Right lobe of liver (tissue), 6 donors: ENCODE results near the gene DLG2. TPM values are rescaled to one million over a fixed set of nuclear protein-coding genes. Genes with fewer than 3 reads are reported as not detected.

Experiments used
- ATAC-seq, 4 donors: fragments of 200-7000 bp; cut with Tn5 transposase; one replicate each; pipeline ENCODE4 v1.9.1; 2020; ENCODE audit warnings: mild to moderate bottlenecking in 4 of 4, moderate library complexity in 4 of 4
- DNase-seq, 3 donors: peaks; one replicate each; pipeline ENCODE4 v3.0.0-alpha.2; 2020
- H3K27ac ChIP-seq, 3 donors: fragments of 200-600 bp; one replicate each; pipeline ENCODE4 v1.8.0; 2022
- H3K27me3 ChIP-seq, 2 donors: fragments of 200-600 bp; one replicate each; pipeline ENCODE4 v1.8.0; 2022
- H3K36me3 ChIP-seq, 4 donors: fragments of 200-600 bp; sonication (generic) in 1 of 4; one replicate each; pipeline versions ENCODE4 v1.5.1 to v1.8.0; 2017 to 2022; ENCODE audit warnings: control low read depth in 1 of 4
- H3K4me1 ChIP-seq, 4 donors: fragments of 200-600 bp; sonication (generic) in 1 of 4; one replicate each; pipeline versions ENCODE4 v1.5.1 to v1.8.0; 2017 to 2022; ENCODE audit warnings: control low read depth in 1 of 4
- H3K4me3 ChIP-seq, 3 donors: fragments of 200-600 bp; one replicate each; pipeline ENCODE4 v1.8.0; 2022
- H3K9me3 ChIP-seq, 4 donors: fragments of 200-600 bp; sonication (generic) in 1 of 4; one replicate each; pipeline versions ENCODE4 v1.5.1 to v1.8.0; 2017 to 2022; ENCODE audit warnings: control low read depth in 1 of 4
- CTCF ChIP-seq, 4 donors: fragments of 200-600 bp in 3 of 4; fragments of 450-650 bp in 1 of 4; IDR thresholded peaks; one replicate each; pipeline versions ENCODE4 v1.5.1 to v1.8.0; 2016 to 2022; ENCODE audit warnings: antibody characterized with exemption in 4 of 4, mild to moderate bottlenecking in 2 of 4
- POLR2A ChIP-seq: fragments of 450-650 bp; IDR thresholded peaks from one replicate; pipeline ENCODE4 v1.6.1; 2017; ENCODE audit warnings: antibody characterized with exemption, mild to moderate bottlenecking
- WGBS: methylation state at CpG from one replicate; pipeline ENCODE4 v1.1.6; 2018; ENCODE audit warnings: low coverage, low lambda C conversion rate; ENCODE audit not compliant: insufficient coverage; ENCODE audit errors: missing lambda C conversion rate; 5-methylcytosine and 5-hydroxymethylcytosine counted together
- intact Hi-C, 2 donors: fragments of 100-400 bp; cut with DNase I; formaldehyde crosslinking; loops; one replicate each; pipeline versions ENCODE4 v1.11.2 to v1.14.1; 2022
- total RNA-seq, 6 experiments: library from RNA; depleted of rRNA in 2 of 6; stranded (reverse); fragments of >200 nt in 2 of 6; fragmentation: NEBNext Ultra II Directional in 3 of 6; extraction: Animal tissue kit (Norgen Biotek cat#: 25700) in 3 of 6; gene quantifications; one replicate each; pipeline versions ENCODE4 v1.1.0 to v1.2.4, GENCODE V29; 2016 to 2023
- donor health status: DM: no; HTN: yes; CAD: no.
- donor health status: DM: no; HTN: no; CAD: no.
- donor health status: DM: no; HTN: no; CAD: no.
- donor health status: DM: no; HTN: yes; CAD: no.
- donor health status: DM: no; HTN: yes; CAD: no.

DLG2 gene
- total RNA-seq, 6 experiments from 2014 or later: 1.2 to 6.4 (median 2.5) TPM

- intact Hi-C loops: no loop called here
- no peaks in the 10 kb centered on the region for H3K36me3 ChIP-seq
- H3K4me1 ChIP-seq: no peaks in the 10 kb centered on the region
- 69% methylated on average over 5 of the region's 5 CpGs for WGBS
- ATAC-seq: no peak
- no peak overlapping the region for H3K4me3 ChIP-seq
- no peaks in the 10 kb centered on the region for H3K9me3 ChIP-seq
- no peaks in the 10 kb centered on the region for H3K27me3 ChIP-seq
- H3K27ac ChIP-seq: no peak overlapping the region
- TF ChIP-seq CTCF (IDR thresholded peaks at IDR 0.05) (no peak), POLR2A (no peak)
- no peak for DNase-seq
Measured at GRCh38 chr11:83572581-83573496, 2054.3 kb downstream of the DLG2 start.

GRCh38 chr11:83571302-83571701 is 2055.8 kb downstream of the DLG2 start:
- H3K4me3 ChIP-seq: no peak overlapping the region
- H3K27ac ChIP-seq: no peak overlapping the region
- no peaks in the 10 kb centered on the region for H3K27me3 ChIP-seq
- WGBS: 63% methylated on average over 7 of the region's 7 CpGs
- H3K36me3 ChIP-seq: no peaks in the 10 kb centered on the region
- no peak for ATAC-seq
- no peaks in the 10 kb centered on the region for H3K4me1 ChIP-seq
- intact Hi-C loops: no loop called here
- no peak for DNase-seq
- no peak for TF ChIP-seq POLR2A
- no peak for TF ChIP-seq CTCF (IDR thresholded peaks at IDR 0.05)
- H3K9me3 ChIP-seq: no peaks in the 10 kb centered on the region

GRCh38 chr11:83569134-83569805 is 2057.9 kb downstream of the DLG2 start:
- 56% methylated on average over 1 of the region's 1 CpG for WGBS
- intact Hi-C loops: no loop called here
- ATAC-seq (no peak), DNase-seq (no peak)
- Histone ChIP-seq H3K27ac (no peak overlapping the region), H3K4me3 (no peak overlapping the region), H3K9me3 (no peaks in the 10 kb centered on the region), H3K36me3 (no peaks in the 10 kb centered on the region), H3K4me1 (no peaks in the 10 kb centered on the region), H3K27me3 (no peaks in the 10 kb centered on the region)
- TF ChIP-seq CTCF (IDR thresholded peaks at IDR 0.05): no peak
- TF ChIP-seq POLR2A: no peak

- Histone ChIP-seq H3K9me3 (no peaks in the 10 kb centered on the region), H3K4me1 (no peaks in the 10 kb centered on the region), H3K36me3 (no peaks in the 10 kb centered on the region), H3K27me3 (no peaks in the 10 kb centered on the region), H3K27ac (no peak overlapping the region), H3K4me3 (no peak overlapping the region)
- TF ChIP-seq CTCF (IDR thresholded peaks at IDR 0.05) (no peak), POLR2A (no peak)
- no peak for DNase-seq
- no peak for ATAC-seq
- intact Hi-C loops: no loop called here
- 85% methylated on average over 2 of the region's 2 CpGs for WGBS
Measured at GRCh38 chr11:83568516-83568915, 2058.6 kb downstream of the DLG2 start.
